AG04449 (cell line): ENCODE data around the gene SLCO1B3.

Experiments
- CTCF ChIA-PET: fragments of 350-600 bp; formaldehyde crosslinking; extraction: SDS; loops from one replicate; lab custom pipeline; 2021; ENCODE audit warnings: antibody characterized with exemption; lab: Yijun Ruan, JAX
- POLR2A ChIA-PET: fragments of 400-600, 350-600 bp; formaldehyde crosslinking; extraction: SDS; loops from one replicate; lab custom pipeline; 2020; ENCODE audit warnings: antibody characterized with exemption, inconsistent platforms; lab: Yijun Ruan, JAX
- DNase-seq: peaks from one replicate; pipeline ENCODE4 v3.0.0-alpha.2; 2010; ENCODE audit warnings: low read depth, low spot score
- H3K4me3 ChIP-seq: 2 replicates; pipeline ENCODE4 v1.5.1; 2011; ENCODE audit warnings: low read depth, mild to moderate bottlenecking, control low read depth, low read length
- TF ChIP-seq, protein P1 (sequence below): IDR thresholded peaks from one replicate; pipeline ENCODE4 v1.5.1; 2011; ENCODE audit warnings: mild to moderate bottlenecking, moderate library complexity, low read length, control low read depth, inconsistent platforms; ENCODE audit not compliant: insufficient read depth; ENCODE audit errors: missing control alignments

SLCO1B3 gene

DNA sequence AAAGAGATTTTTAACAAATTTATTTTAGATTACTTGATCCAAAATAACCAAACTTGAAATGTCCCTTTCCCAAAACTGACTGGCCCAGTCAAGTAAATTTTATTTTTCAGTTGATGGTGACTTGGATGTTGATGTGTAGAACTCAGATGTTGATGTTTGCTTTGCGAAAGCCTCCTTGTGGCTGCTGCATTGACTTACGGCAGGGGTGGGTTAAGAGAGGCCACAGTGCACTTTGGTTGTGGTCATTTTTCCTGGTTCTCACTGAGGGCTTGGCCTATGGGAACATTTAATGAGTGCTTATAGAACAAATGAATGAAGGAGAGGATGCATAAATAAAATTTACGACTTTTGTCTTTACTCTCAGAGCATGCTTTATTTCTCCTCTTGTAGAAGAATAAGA lies 52.6 kb downstream of the SLCO1B3 start:
- POLR2A ChIA-PET = no interaction called here
- DNase-seq = no peak
- CTCF ChIA-PET = no interaction called here
- no peak overlapping the region for H3K4me3 ChIP-seq
- TF ChIP-seq, protein P1, sequence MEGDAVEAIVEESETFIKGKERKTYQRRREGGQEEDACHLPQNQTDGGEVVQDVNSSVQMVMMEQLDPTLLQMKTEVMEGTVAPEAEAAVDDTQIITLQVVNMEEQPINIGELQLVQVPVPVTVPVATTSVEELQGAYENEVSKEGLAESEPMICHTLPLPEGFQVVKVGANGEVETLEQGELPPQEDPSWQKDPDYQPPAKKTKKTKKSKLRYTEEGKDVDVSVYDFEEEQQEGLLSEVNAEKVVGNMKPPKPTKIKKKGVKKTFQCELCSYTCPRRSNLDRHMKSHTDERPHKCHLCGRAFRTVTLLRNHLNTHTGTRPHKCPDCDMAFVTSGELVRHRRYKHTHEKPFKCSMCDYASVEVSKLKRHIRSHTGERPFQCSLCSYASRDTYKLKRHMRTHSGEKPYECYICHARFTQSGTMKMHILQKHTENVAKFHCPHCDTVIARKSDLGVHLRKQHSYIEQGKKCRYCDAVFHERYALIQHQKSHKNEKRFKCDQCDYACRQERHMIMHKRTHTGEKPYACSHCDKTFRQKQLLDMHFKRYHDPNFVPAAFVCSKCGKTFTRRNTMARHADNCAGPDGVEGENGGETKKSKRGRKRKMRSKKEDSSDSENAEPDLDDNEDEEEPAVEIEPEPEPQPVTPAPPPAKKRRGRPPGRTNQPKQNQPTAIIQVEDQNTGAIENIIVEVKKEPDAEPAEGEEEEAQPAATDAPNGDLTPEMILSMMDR = no peak

DNA sequence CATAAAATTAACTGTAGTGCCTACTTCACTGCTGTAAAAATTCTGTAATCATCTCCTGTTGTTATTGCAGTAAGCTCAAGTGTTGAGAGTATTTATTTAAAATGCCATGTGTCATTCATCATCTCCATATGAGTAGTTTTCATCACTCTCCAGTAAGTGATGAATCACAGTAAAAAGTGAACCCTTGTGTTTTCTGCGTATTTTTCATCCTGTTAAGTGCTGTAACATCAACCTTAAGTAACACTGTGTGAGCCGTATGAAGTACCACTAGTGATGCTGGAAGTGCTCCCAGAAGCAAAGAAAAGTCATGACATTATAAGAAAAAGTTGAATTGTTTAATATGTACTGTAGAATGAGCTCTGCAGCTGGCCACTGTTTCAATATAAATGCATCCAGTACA lies 55.4 kb downstream of the SLCO1B3 start:
- no peak overlapping the region for H3K4me3 ChIP-seq
- TF ChIP-seq, protein P1 = no peak
- ChIA-PET POLR2A (no interaction called here), CTCF (no interaction called here)
- no peak for DNase-seq

DNA sequence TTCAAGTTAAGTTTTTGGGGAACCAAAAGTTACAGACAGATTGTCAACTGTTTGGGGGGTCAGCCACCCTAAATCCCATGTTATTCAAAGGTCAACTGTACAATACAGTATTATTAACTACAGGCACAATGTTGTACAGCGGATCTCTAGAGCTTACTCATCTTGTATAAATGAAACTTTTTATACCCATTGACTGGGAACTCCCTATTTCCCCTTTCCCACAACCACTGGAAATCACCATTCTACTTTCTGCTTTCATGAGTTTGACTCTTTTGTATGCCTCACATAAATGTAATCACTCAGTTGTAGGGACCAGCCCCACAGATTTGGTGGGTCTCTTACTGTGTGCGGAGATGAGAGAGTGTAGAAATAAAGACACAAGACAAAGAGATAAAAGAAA lies 57.8 kb downstream of the SLCO1B3 start:
- ChIA-PET CTCF (no interaction called here), POLR2A (no interaction called here)
- DNase-seq = no peak
- TF ChIP-seq, protein P1 = no peak
- no peak overlapping the region for H3K4me3 ChIP-seq

DNA sequence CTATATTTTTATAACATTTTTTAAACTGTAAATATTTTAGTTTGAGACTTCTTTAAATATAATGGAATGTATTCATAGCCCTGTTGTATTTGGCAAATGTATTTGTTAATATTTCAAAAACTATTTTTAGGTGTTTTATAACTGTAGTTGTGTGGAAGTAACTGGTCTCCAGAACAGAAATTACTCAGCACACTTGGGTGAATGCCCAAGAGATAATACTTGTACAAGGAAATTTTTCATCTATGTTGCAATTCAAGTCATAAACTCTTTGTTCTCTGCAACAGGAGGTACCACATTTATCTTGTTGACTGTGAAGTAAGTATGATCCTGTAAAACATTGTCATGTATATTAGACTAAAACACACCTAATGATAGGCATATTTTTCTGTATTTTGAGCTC lies 72.8 kb downstream of the SLCO1B3 start:
- no peak for DNase-seq
- ChIA-PET CTCF (no interaction called here), POLR2A (no interaction called here)
- H3K4me3 ChIP-seq = no peak overlapping the region
- TF ChIP-seq, protein P1 = no peak

DNA sequence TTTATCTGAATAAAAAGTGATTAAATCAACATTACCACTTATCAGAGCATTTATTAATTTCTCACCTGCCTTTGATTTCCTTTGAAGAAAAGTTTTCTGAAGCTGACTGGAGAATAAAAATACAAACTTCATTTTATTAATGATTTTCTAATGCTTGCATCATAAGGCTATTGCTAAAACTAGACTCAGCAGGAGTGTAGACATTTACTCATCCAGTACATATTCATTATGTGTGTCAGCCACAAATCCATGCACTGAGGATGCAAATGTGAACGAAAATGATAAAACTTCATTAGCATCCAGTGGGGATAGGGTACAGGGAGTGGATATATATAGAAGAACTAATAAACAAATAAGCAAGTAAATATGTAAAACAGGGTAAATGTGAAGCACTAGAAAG lies 74.6 kb downstream of the SLCO1B3 start:
- TF ChIP-seq, protein P1 = no peak
- no peak for DNase-seq
- CTCF ChIA-PET = no interaction called here
- H3K4me3 ChIP-seq = no peak overlapping the region
- POLR2A ChIA-PET = no interaction called here

DNA sequence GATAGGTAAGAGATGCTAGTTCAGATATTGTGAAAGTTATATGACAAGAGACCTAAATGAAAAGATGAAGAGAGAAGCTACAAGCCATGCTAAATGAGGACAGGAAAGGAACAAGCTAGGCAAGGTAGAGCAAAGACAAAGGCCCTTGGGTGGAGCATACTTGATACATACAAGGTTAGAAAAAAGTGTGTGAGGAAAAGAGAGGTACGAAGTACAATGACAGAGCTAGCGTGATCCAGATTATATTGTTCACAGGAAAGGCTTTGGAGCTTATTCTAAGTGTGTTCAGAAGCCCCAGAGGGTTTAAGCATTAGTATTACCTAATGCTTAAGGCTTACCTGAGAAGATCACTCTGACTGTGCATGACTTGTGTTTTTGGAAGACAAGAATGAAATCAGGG lies 75.0 kb downstream of the SLCO1B3 start:
- DNase-seq = no peak
- H3K4me3 ChIP-seq = no peak overlapping the region
- ChIA-PET POLR2A (no interaction called here), CTCF (no interaction called here)
- TF ChIP-seq, protein P1 = no peak
